Endothelial cell of umbilical vein (primary cell): ENCODE data around the gene OR13A1. TPM values are rescaled to one million over a fixed set of nuclear protein-coding genes. Genes with fewer than 3 reads are reported as not detected.
"Not testable (repeated sequence)": the region's sequence is repeated elsewhere in the genome, so short reads cannot be mapped to it uniquely, and the experiment has no call there.

Source experiments
- BruUV-seq: library from RNA; stranded (reverse); fragments of 400-500 nt; replicated peaks from 2 replicates; lab custom pipeline; 2021; lab: Mats Ljungman, UMichigan
- CTCF ChIA-PET: fragments of 300-600, 350-600 bp; sonication (Branson Sonifier 250); formaldehyde crosslinking; loops from one replicate; lab custom pipeline; 2021; ENCODE audit warnings: antibody characterized with exemption, inconsistent platforms; lab: Charles Lee
- POLR2A ChIA-PET: fragments of 300-600, 350-600 bp; sonication (Branson Sonifier 250); formaldehyde crosslinking; loops from one replicate; lab custom pipeline; 2021; ENCODE audit warnings: antibody characterized with exemption, inconsistent platforms; lab: Charles Lee
- DNase-seq: peaks from one replicate; pipeline ENCODE4 v3.0.0-alpha.2; 2011; ENCODE audit warnings: low read depth, low spot score
- FAIRE-seq: peaks from 2 replicates; lab custom pipeline; 2011; peaks lifted over from hg19 to GRCh38; lab: Jason Lieb, UNC
- H2AFZ ChIP-seq: 2 replicates; pipeline ENCODE4 v1.6.0; 2012; ENCODE audit warnings: low read depth, low read length, control low read depth, inconsistent platforms
- H3K27ac ChIP-seq: 2 replicates; pipeline ENCODE4 v1.5.1; 2011; ENCODE audit warnings: low read depth, mild to moderate bottlenecking, control low read depth, low read length, moderate library complexity; ENCODE audit not compliant: insufficient read depth
- H3K27me3 ChIP-seq, 2 experiments: 2 replicates each; pipeline versions ENCODE4 v1.6.0 to v1.6.1; 2011; ENCODE audit warnings: low read length in 2 of 2, mixed read lengths in 1 of 2; ENCODE audit not compliant: control insufficient read depth in 2 of 2, insufficient read depth in 2 of 2
- H3K36me3 ChIP-seq, 2 experiments: 2 replicates in 1 of 2; 3 replicates in 1 of 2; pipeline ENCODE4 v1.5.1; 2011; ENCODE audit warnings: low read length in 2 of 2, mild to moderate bottlenecking in 1 of 2, moderate library complexity in 1 of 2; ENCODE audit not compliant: control insufficient read depth in 2 of 2, insufficient read depth in 2 of 2; ENCODE audit errors: extremely low read depth in 1 of 2
- H3K4me1 ChIP-seq: 3 replicates; pipeline ENCODE4 v1.5.1; 2011; ENCODE audit warnings: mild to moderate bottlenecking, low read length; ENCODE audit not compliant: control insufficient read depth, insufficient read depth; ENCODE audit errors: extremely low read depth
- H3K4me2 ChIP-seq: 2 replicates; pipeline ENCODE4 v1.6.1; 2011; ENCODE audit warnings: low read length, control low read depth, mixed read lengths; ENCODE audit not compliant: insufficient read depth
- H3K4me3 ChIP-seq, 3 experiments: fragments of 200-600 bp in 1 of 3; sonication (generic), shearing (Covaris generic) in 1 of 3; replicated peaks in 1 of 3; 2 replicates each; pipeline ENCODE4 v1.5.1; 2011 to 2016; ENCODE audit warnings: control low read depth in 3 of 3, low read length in 3 of 3, mild to moderate bottlenecking in 2 of 3, inconsistent platforms in 1 of 3, low read depth in 1 of 3, moderate library complexity in 1 of 3; ENCODE audit not compliant: insufficient read depth in 1 of 3
- H3K79me2 ChIP-seq: 2 replicates; pipeline ENCODE4 v1.6.0; 2012; ENCODE audit warnings: low read length, inconsistent platforms; ENCODE audit not compliant: control insufficient read depth, insufficient read depth
- H3K9ac ChIP-seq: replicated peaks from 2 replicates; pipeline ENCODE3; 2011; ENCODE audit warnings: low read length, control low read depth; ENCODE audit not compliant: insufficient read depth; ENCODE audit errors: extremely low read depth
- H3K9me1 ChIP-seq: replicated peaks from 3 replicates; pipeline ENCODE4 v1.6.0; 2011; ENCODE audit warnings: mild to moderate bottlenecking, low read length; ENCODE audit not compliant: control insufficient read depth, insufficient read depth; ENCODE audit errors: extremely low read depth
- H3K9me3 ChIP-seq: replicated peaks from 2 replicates; pipeline ENCODE4 v1.5.1; 2012; ENCODE audit warnings: low read length, inconsistent platforms; ENCODE audit not compliant: control insufficient read depth, insufficient read depth
- H4K20me1 ChIP-seq: replicated peaks from 2 replicates; pipeline ENCODE3; 2011; ENCODE audit warnings: mild to moderate bottlenecking, low read length; ENCODE audit not compliant: control insufficient read depth, insufficient read depth; ENCODE audit errors: extremely low read depth
- EZH2 ChIP-seq: IDR thresholded peaks from 2 replicates; pipeline ENCODE4 v1.6.1; 2012; ENCODE audit warnings: borderline replicate concordance, low read depth, mild to moderate bottlenecking, moderate library complexity, low read length, inconsistent platforms; ENCODE audit not compliant: severe bottlenecking
- FOS ChIP-seq: IDR thresholded peaks from 2 replicates; pipeline ENCODE4 v1.6.1; 2011; ENCODE audit warnings: mild to moderate bottlenecking, low read length, moderate library complexity, borderline replicate concordance; ENCODE audit not compliant: insufficient read depth
- GATA2 ChIP-seq: IDR thresholded peaks from 2 replicates; pipeline ENCODE4 v1.7.0; 2011; ENCODE audit warnings: low read depth, mild to moderate bottlenecking, moderate library complexity, mixed read lengths, low read length; ENCODE audit not compliant: insufficient read length, insufficient read depth
- JUN ChIP-seq: IDR thresholded peaks from 2 replicates; pipeline ENCODE4 v1.6.1; 2011; ENCODE audit warnings: borderline replicate concordance, low read depth; ENCODE audit not compliant: insufficient read length, insufficient read depth
- MYC ChIP-seq: IDR thresholded peaks from one replicate; pipeline ENCODE4 v1.6.1; 2011; ENCODE audit warnings: mild to moderate bottlenecking, low read depth, low read length
- POLR2A ChIP-seq: IDR thresholded peaks from 2 replicates; pipeline ENCODE4 v1.6.1; 2012; ENCODE audit warnings: low read depth, mild to moderate bottlenecking, control low read depth, low read length
- POLR2AphosphoS5 ChIP-seq: IDR thresholded peaks from 2 replicates; pipeline ENCODE4 v1.6.1; 2012; ENCODE audit warnings: low read depth, mild to moderate bottlenecking, control low read depth, low read length, moderate library complexity; ENCODE audit not compliant: insufficient read depth
- dilution Hi-C: fragments of 300-500 bp; cut with MboI; formaldehyde crosslinking; loops from one replicate; pipeline ENCODE4 v1.15.0; 2019; ENCODE audit warnings: low sequenced_read_pairs; ENCODE audit not compliant: extremely low pct_ligation_motif_present
- intact Hi-C: fragments of 100-400 bp; cut with micrococcal nuclease; formaldehyde crosslinking; loops from one replicate; pipeline ENCODE4 v1.10.0; 2022
- polyA plus RNA-seq, 4 experiments: library from polyadenylated mRNA; depleted of rRNA in 3 of 4; stranded (reverse) in 3 of 4; unstranded in 1 of 4; fragments of >200 nt; gene quantifications; 2 replicates each; pipeline versions ENCODE4 v1.2.1 to v1.2.3, GENCODE V29; 2011 to 2012; ENCODE audit warnings: missing spikeins in 1 of 4
- total RNA-seq: library from RNA; stranded (reverse); gene quantifications from 2 replicates; pipeline ENCODE4 v1.2.3, GENCODE V29; 2021
- TF ChIP-seq, protein P1 (sequence below): IDR thresholded peaks from 2 replicates; pipeline ENCODE4 v1.6.1; 2011; ENCODE audit not compliant: insufficient read depth, insufficient read length
- TF ChIP-seq, protein P2 (sequence below), 2 donors: IDR thresholded peaks; 1 replicate in 1 of 2; 2 replicates in 1 of 2; pipeline ENCODE4 v1.5.1; 2011; ENCODE audit warnings: low read length in 2 of 2, mild to moderate bottlenecking in 2 of 2, moderate library complexity in 2 of 2, control low read depth in 1 of 2, inconsistent platforms in 1 of 2, low read depth in 1 of 2; ENCODE audit not compliant: insufficient read depth in 1 of 2; ENCODE audit errors: extremely low read depth in 1 of 2

The OR13A1 gene
- total and polyA plus RNA-seq, 2 donors (not counting 3 experiments of a cell fraction or from before 2014, with no cell fraction given), result not detected

- FAIRE-seq, H3K4me1 ChIP-seq, H2AFZ ChIP-seq, H3K79me2 ChIP-seq, intact Hi-C loops, CTCF ChIA-PET, H3K27ac ChIP-seq, POLR2A ChIA-PET, H3K4me3 ChIP-seq, H3K9me3 ChIP-seq, H3K9me1 ChIP-seq, H3K4me2 ChIP-seq, H4K20me1 ChIP-seq, BruUV-seq, DNase-seq, H3K36me3 ChIP-seq, H3K9ac ChIP-seq, dilution Hi-C loops: not testable (repeated sequence)
- peaks cover 13 to 15% of the 10 kb centered on the region in 2 experiments for H3K27me3 ChIP-seq
Measured at GRCh38 chr10:45276146-45276545, 39.3 kb downstream of the OR13A1 start.

GRCh38 chr10:45274364-45274763, 41.0 kb downstream of the OR13A1 start:
- H3K4me3 ChIP-seq, result no peak overlapping the region
- POLR2A ChIA-PET, result no interaction called here
- FAIRE-seq, result no peak
- no peak overlapping the region for H3K4me2 ChIP-seq
- CTCF ChIA-PET, result interaction anchor here (0.9 kb wide), 1 partner anchor 24 kb away, joined by 3 read pairs; no protein-coding TSS in a partner anchor
- H3K27ac ChIP-seq, result no peak overlapping the region
- no peaks in the 10 kb centered on the region for H3K9me3 ChIP-seq
- no peaks in the 10 kb centered on the region for H4K20me1 ChIP-seq
- H3K9me1 ChIP-seq, result no peaks in the 10 kb centered on the region
- H3K4me1 ChIP-seq, result no peaks in the 10 kb centered on the region
- dilution Hi-C loops (no loop called here), intact Hi-C loops (no loop called here)
- no TSS peak for BruUV-seq
- no peaks in the 10 kb centered on the region for H3K36me3 ChIP-seq
- DNase-seq, result no peak
- no peak overlapping the region for H3K9ac ChIP-seq
- no peaks in the 10 kb centered on the region for H3K79me2 ChIP-seq
- H3K27me3 ChIP-seq, result peaks cover 4 to 7% of the 10 kb centered on the region in 2 experiments
- TF ChIP-seq POLR2A (no peak), JUN (no peak), POLR2AphosphoS5 (no peak), GATA2 (no peak), FOS (no peak), MYC (no peak), EZH2 (no peak)
- TF ChIP-seq, protein P1, sequence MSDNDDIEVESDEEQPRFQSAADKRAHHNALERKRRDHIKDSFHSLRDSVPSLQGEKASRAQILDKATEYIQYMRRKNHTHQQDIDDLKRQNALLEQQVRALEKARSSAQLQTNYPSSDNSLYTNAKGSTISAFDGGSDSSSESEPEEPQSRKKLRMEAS, result no peak
- TF ChIP-seq, protein P2, sequence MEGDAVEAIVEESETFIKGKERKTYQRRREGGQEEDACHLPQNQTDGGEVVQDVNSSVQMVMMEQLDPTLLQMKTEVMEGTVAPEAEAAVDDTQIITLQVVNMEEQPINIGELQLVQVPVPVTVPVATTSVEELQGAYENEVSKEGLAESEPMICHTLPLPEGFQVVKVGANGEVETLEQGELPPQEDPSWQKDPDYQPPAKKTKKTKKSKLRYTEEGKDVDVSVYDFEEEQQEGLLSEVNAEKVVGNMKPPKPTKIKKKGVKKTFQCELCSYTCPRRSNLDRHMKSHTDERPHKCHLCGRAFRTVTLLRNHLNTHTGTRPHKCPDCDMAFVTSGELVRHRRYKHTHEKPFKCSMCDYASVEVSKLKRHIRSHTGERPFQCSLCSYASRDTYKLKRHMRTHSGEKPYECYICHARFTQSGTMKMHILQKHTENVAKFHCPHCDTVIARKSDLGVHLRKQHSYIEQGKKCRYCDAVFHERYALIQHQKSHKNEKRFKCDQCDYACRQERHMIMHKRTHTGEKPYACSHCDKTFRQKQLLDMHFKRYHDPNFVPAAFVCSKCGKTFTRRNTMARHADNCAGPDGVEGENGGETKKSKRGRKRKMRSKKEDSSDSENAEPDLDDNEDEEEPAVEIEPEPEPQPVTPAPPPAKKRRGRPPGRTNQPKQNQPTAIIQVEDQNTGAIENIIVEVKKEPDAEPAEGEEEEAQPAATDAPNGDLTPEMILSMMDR (IDR thresholded peaks at IDR 0.05; ENCODE audit: extremely low read depth in 1 of 2, insufficient read depth in 1 of 2, low read depth in 1 of 2, low read length in 2 of 2), result no peak
- H2AFZ ChIP-seq, result no peak overlapping the region

DNA sequence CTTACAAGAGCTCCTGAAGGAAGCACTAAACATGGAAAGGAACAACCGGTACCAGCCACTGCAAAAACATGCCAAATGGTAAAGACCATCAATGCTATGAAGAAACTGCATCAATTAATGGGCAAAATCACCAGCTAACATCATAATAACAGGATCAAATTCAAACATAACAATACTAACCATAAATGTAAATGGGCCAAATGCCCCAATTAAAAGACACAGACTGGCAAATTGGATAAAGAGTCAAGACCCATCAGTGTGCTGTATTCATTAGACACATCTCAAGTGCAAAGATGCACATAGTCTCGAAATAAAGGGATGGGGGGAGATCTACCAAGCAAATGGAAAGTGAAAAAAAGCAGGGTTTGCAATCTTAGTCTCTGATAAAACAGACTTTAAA, 47.6 kb downstream of the OR13A1 start:
- H2AFZ ChIP-seq, H3K27me3 ChIP-seq, H3K36me3 ChIP-seq, POLR2A ChIA-PET, H3K4me1 ChIP-seq, H3K79me2 ChIP-seq, FAIRE-seq, CTCF ChIA-PET, intact Hi-C loops, H3K4me2 ChIP-seq, H3K9me1 ChIP-seq, DNase-seq, H3K4me3 ChIP-seq, H3K9me3 ChIP-seq, dilution Hi-C loops, H3K9ac ChIP-seq, BruUV-seq, H3K27ac ChIP-seq, H4K20me1 ChIP-seq: not testable (repeated sequence)
